ENCODE results near the gene ZNF454.

ZNF454 gene

DNA sequence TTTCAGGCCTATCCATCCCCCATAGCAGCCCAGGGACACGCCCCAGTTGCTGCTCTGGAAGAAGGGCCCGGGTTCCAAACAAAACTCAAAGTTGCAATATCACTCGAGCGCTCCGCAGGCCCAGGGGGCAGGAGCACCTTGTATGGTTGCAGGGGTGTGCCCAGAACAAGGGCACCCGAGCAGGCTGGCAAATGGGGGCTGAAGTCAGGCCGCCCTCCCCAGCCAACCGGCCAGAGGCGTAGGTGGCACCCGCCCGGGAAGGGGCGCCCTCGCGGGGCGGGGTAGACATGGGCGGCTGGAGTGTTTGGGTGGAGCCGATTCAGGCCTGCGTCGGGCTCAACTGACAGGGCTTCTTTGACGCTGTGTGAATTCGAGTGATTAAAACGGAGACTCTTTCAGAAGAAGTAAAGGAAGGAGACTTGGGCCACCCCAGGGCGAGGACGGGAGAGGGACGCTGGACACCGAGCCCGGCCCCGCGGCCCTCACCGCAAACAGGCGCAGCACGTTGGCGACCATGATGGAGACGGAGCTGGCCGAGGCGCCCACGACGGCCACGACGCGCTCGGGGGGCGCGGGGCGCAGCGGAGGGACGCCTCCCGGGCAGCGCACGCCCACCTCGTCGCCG lies 53.1 kb downstream of the ZNF454 start:
- no peak overlapping the region for H3K4me3 ChIP-seq (ENCODE audit: low read depth, low read length)
- TF ChIP-seq, protein P1, sequence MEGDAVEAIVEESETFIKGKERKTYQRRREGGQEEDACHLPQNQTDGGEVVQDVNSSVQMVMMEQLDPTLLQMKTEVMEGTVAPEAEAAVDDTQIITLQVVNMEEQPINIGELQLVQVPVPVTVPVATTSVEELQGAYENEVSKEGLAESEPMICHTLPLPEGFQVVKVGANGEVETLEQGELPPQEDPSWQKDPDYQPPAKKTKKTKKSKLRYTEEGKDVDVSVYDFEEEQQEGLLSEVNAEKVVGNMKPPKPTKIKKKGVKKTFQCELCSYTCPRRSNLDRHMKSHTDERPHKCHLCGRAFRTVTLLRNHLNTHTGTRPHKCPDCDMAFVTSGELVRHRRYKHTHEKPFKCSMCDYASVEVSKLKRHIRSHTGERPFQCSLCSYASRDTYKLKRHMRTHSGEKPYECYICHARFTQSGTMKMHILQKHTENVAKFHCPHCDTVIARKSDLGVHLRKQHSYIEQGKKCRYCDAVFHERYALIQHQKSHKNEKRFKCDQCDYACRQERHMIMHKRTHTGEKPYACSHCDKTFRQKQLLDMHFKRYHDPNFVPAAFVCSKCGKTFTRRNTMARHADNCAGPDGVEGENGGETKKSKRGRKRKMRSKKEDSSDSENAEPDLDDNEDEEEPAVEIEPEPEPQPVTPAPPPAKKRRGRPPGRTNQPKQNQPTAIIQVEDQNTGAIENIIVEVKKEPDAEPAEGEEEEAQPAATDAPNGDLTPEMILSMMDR (IDR thresholded peaks at IDR 0.05; ENCODE audit: control insufficient read depth, extremely low read depth, insufficient read depth): no peak

DNA sequence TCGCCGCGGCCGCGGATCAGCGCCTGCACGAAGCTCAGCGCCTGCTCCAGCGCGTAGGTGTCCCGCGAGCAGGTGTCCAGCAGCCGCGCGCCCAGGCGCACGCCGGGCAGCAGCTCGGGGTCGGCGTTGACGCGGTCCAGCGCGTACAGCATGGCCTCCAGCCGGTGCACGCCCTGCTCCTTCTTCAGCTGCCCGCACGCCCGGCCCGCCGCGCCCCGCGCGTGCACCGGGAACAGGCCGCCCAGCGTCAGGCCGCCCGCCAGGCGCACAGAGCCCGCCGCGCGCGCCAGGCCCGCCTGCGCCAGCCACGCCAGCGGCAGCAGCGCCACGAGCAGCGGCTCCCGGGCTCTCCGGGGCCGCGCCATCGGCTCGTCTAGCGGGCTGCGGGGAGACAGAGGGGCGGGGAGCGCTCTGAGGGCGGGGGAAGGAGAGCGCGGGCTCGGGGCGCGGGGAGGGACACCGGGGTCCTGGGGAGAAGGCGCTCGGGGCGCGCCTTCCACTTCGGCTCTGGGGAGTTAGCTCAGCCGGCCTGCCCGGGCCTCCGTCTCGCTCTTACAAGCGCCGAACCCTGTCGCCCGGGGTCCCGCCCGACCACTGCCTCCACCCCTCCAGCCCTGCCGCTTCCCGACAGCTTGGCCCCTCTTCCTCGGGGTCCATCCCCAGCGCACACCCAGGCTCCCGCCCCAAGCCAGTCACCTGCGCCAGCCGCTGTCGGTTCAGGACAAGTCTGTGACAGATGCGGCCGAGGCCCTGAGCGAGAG lies 53.8 kb downstream of the ZNF454 start, which contains the start of gene GRM6:
Gene GRM6 (minus strand): TSS at position 741 of the 761 bp plus-strand sequence. CDS start 376 bp downstream, at position 365.
- H3K4me3 ChIP-seq (ENCODE audit: low read depth, low read length): no peak within 1 kb of the TSS
- DNase-seq (ENCODE audit: low read depth): no peak
- TF ChIP-seq, protein P1 (IDR thresholded peaks at IDR 0.05; ENCODE audit: control insufficient read depth, extremely low read depth, insufficient read depth): no peak

More for the DNA sequence above, 53.1 kb downstream of the ZNF454 start:
- DNase-seq (ENCODE audit: low read depth): no peak

DNA sequence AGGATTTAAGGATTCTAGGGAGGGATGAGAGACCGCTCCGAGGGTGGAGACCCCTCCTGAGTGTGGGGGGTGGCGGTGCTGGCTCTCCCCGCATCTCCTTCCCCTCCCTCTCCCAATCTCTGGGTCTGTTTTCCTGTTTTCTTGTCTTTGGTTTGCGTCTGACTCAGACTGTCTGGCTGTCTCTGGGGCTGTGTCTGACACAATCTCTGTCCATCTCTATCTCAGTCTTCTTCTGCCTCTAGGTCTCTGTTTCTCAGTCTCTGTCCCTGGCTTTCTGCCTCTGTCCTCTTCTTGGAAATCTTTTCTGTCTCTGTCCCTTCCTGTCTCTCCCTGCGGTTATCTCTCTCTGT lies 54.3 kb downstream of the ZNF454 start:
- no peak overlapping the region for H3K4me3 ChIP-seq (ENCODE audit: low read depth, low read length)
- DNase-seq (ENCODE audit: low read depth): no peak
- TF ChIP-seq, protein P1 (IDR thresholded peaks at IDR 0.05; ENCODE audit: control insufficient read depth, extremely low read depth, insufficient read depth): no peak

DNA sequence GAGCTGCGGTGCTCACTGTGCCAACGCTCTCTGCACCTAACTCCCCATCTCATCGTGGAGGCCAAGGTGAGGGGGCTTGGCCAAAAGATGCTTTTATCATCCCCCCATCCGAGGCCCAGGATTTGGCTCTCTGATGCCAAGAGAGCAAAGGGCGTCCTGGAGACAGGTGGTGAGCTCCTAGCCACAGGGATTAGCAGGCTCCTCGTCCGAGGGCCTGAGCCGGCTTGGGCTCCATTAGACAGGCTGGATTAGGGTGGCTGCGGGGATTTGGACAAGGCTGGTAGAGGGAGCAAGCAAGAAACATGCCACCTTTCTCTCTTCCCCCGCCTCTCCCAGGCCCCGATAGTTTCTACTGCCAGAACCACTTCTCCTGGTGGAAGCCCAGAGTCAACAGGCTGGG lies 55.2 kb downstream of the ZNF454 start:
- no peak for DNase-seq (ENCODE audit: low read depth)
- no peak overlapping the region for H3K4me3 ChIP-seq (ENCODE audit: low read depth, low read length)
- TF ChIP-seq, protein P1 (IDR thresholded peaks at IDR 0.05; ENCODE audit: control insufficient read depth, extremely low read depth, insufficient read depth): no peak

DNA sequence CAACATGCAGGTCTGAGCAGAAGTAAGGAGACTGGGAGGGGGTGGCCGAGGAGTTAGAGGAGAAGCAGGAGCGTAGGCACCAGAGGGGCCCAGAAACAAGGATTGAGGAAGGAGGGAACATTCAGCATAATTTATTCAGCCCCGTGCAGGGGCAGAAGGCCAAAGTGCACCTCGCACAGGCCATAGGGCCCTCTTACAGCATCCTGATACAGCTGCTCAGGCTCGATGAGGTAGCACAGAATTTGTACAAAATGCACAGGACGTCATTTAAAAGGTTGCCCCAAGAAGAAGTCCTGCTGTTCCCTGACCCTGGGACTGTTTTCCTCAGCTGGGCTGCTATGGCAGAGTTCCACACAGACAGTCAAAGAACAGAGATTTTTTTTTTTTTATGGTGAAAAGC lies 56.2 kb downstream of the ZNF454 start:
- H3K4me3 ChIP-seq (ENCODE audit: low read depth, low read length): no peak overlapping the region
- no peak for DNase-seq (ENCODE audit: low read depth)
- TF ChIP-seq, protein P1 (IDR thresholded peaks at IDR 0.05; ENCODE audit: control insufficient read depth, extremely low read depth, insufficient read depth): no peak

DNA sequence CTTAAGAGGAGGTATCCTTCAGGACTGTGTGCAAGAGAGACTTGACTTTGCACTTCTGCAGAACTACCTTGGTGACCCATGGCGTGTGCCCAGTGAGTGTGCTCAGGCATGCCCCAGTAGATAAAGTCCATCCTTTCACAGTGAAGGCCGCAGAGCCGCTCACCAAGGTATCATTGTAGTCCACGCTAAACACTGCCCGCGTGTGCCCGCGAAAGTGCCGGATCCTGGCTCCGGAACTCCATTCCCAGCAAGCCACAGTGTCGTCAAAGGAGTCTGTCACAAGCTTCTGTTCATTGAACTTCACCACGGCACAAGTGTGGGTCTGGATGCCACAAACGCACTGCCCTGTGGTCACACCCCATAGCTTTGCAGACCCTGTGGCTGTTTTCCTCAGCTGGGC lies 57.4 kb downstream of the ZNF454 start:
- no peak for DNase-seq (ENCODE audit: low read depth)
- no peak overlapping the region for H3K4me3 ChIP-seq (ENCODE audit: low read depth, low read length)
- TF ChIP-seq, protein P1 (IDR thresholded peaks at IDR 0.05; ENCODE audit: control insufficient read depth, extremely low read depth, insufficient read depth): no peak

Data from LNCaP clone FGC (cell line).